ACC112 (cell line): ENCODE results near the gene IL17F.

Experiments used
- H2AFZ ChIP-seq: fragments of 200-600 bp; sonication (generic); one replicate; pipeline ENCODE4 v1.6.0; 2017; ENCODE audit warnings: antibody characterized with exemption, low read length; ENCODE audit not compliant: unreplicated experiment
- H3K27ac ChIP-seq: fragments of 200-600 bp; sonication (generic); 2 replicates; pipeline ENCODE4 v1.5.1; 2014; ENCODE audit warnings: low read depth, mild to moderate bottlenecking, antibody characterized with exemption, low read length, moderate library complexity
- H3K27me3 ChIP-seq: fragments of 200-600 bp; sonication (generic); 2 replicates; pipeline ENCODE4 v1.6.1; 2014; ENCODE audit warnings: mild to moderate bottlenecking, antibody characterized with exemption, low read length, moderate library complexity, mixed read lengths; ENCODE audit not compliant: insufficient read depth
- H3K36me3 ChIP-seq: fragments of 200-600 bp; sonication (generic); 2 replicates; pipeline ENCODE4 v1.6.1; 2016; ENCODE audit warnings: mild to moderate bottlenecking, antibody characterized with exemption, low read length, moderate library complexity, mixed read lengths; ENCODE audit not compliant: insufficient read depth
- H3K4me1 ChIP-seq: fragments of 200-600 bp; sonication (generic); one replicate; pipeline ENCODE4 v1.6.1; 2016; ENCODE audit warnings: low read length, mixed read lengths; ENCODE audit not compliant: insufficient read depth, unreplicated experiment, control insufficient read depth
- H3K4me3 ChIP-seq: fragments of 200-600 bp; sonication (generic); 2 replicates; pipeline ENCODE4 v1.5.1; 2014; ENCODE audit warnings: mild to moderate bottlenecking, low read depth, low read length
- H3K79me2 ChIP-seq: fragments of 200-600 bp; sonication (generic); one replicate; pipeline ENCODE4 v1.6.0; 2016; ENCODE audit warnings: low read length; ENCODE audit not compliant: control insufficient read depth, unreplicated experiment, insufficient read depth

IL17F gene

GRCh38 chr6:52245425-52245824 is 1.1 kb upstream of the IL17F start:
- peaks cover 6% of the 10 kb centered on the region for H3K4me1 ChIP-seq
- H3K79me2 ChIP-seq, result no peaks in the 10 kb centered on the region
- no peak overlapping the region for H3K4me3 ChIP-seq
- H3K27ac ChIP-seq, result no peak overlapping the region
- peaks cover 59% of the 10 kb centered on the region for H3K27me3 ChIP-seq
- no peaks in the 10 kb centered on the region for H3K36me3 ChIP-seq
- no peak overlapping the region for H2AFZ ChIP-seq

- Histone ChIP-seq H3K36me3 (no peaks in the 10 kb centered on the region), H2AFZ (no peak overlapping the region), H3K27ac (no peak overlapping the region), H3K27me3 (peaks cover 52% of the 10 kb centered on the region), H3K4me3 (no peak overlapping the region), H3K4me1 (peaks cover 6% of the 10 kb centered on the region), H3K79me2 (no peaks in the 10 kb centered on the region)
Measured at GRCh38 chr6:52243282-52243893, 912 bp downstream of the IL17F start.

- Histone ChIP-seq H2AFZ (no peak overlapping the region), H3K36me3 (no peaks in the 10 kb centered on the region), H3K27me3 (peaks cover 50% of the 10 kb centered on the region), H3K79me2 (no peaks in the 10 kb centered on the region), H3K4me3 (no peak overlapping the region), H3K27ac (no peak overlapping the region), H3K4me1 (peaks cover 6% of the 10 kb centered on the region)
Measured at GRCh38 chr6:52241819-52242218, 2.5 kb downstream of the IL17F start.

- Histone ChIP-seq H3K4me3 (no peak overlapping the region), H3K27me3 (peaks cover 45% of the 10 kb centered on the region), H3K79me2 (no peaks in the 10 kb centered on the region), H2AFZ (peak overlapping the region; percentile 51), H3K27ac (no peak overlapping the region), H3K4me1 (no peaks in the 10 kb centered on the region), H3K36me3 (no peaks in the 10 kb centered on the region)
Measured at GRCh38 chr6:52233975-52234823, 10.1 kb downstream of the IL17F start.

- no peak overlapping the region for H3K27ac ChIP-seq
Measured at GRCh38 chr6:52233005-52233404, 11.3 kb downstream of the IL17F start.

GRCh38 chr6:52231406-52232127 is 12.7 kb downstream of the IL17F start:
- no peaks in the 10 kb centered on the region for H3K36me3 ChIP-seq
- no peaks in the 10 kb centered on the region for H3K79me2 ChIP-seq
- H3K27ac ChIP-seq, result no peak overlapping the region
- no peaks in the 10 kb centered on the region for H3K4me1 ChIP-seq
- peaks cover 43% of the 10 kb centered on the region for H3K27me3 ChIP-seq
- H2AFZ ChIP-seq, result no peak overlapping the region
- H3K4me3 ChIP-seq, result no peak overlapping the region

More at GRCh38 chr6:52233005-52233404, 11.3 kb downstream of the IL17F start:
- Histone ChIP-seq H2AFZ (no peak overlapping the region), H3K27me3 (peaks cover 43% of the 10 kb centered on the region), H3K79me2 (no peaks in the 10 kb centered on the region), H3K36me3 (no peaks in the 10 kb centered on the region), H3K4me3 (no peak overlapping the region), H3K4me1 (no peaks in the 10 kb centered on the region)

GRCh38 chr6:52230685-52231084 is 13.6 kb downstream of the IL17F start:
- H3K79me2 ChIP-seq, result no peaks in the 10 kb centered on the region
- no peak overlapping the region for H2AFZ ChIP-seq
- peaks cover 35% of the 10 kb centered on the region for H3K27me3 ChIP-seq
- no peak overlapping the region for H3K27ac ChIP-seq
- H3K4me1 ChIP-seq, result no peaks in the 10 kb centered on the region
- H3K4me3 ChIP-seq, result no peak overlapping the region
- H3K36me3 ChIP-seq, result no peaks in the 10 kb centered on the region

GRCh38 chr6:52227495-52227894 is 16.8 kb downstream of the IL17F start:
- H2AFZ ChIP-seq, result no peak overlapping the region
- peaks cover 56% of the 10 kb centered on the region for H3K27me3 ChIP-seq
- no peaks in the 10 kb centered on the region for H3K36me3 ChIP-seq
- no peaks in the 10 kb centered on the region for H3K4me1 ChIP-seq
- no peak overlapping the region for H3K27ac ChIP-seq
- H3K79me2 ChIP-seq, result no peaks in the 10 kb centered on the region
- no peak overlapping the region for H3K4me3 ChIP-seq

GRCh38 chr6:52221302-52221701 is 23.0 kb downstream of the IL17F start:
- Histone ChIP-seq H3K4me3 (no peak overlapping the region), H3K4me1 (no peaks in the 10 kb centered on the region), H3K79me2 (no peaks in the 10 kb centered on the region), H2AFZ (no peak overlapping the region), H3K27me3 (peaks cover 69% of the 10 kb centered on the region), H3K27ac (no peak overlapping the region), H3K36me3 (no peaks in the 10 kb centered on the region)

GRCh38 chr6:52217761-52218160 is 26.5 kb downstream of the IL17F start:
- Histone ChIP-seq H3K79me2 (no peaks in the 10 kb centered on the region), H3K4me3 (no peak overlapping the region), H3K27me3 (peaks cover 76% of the 10 kb centered on the region), H3K4me1 (no peaks in the 10 kb centered on the region), H3K36me3 (no peaks in the 10 kb centered on the region), H2AFZ (no peak overlapping the region), H3K27ac (no peak overlapping the region)
